ENCODE data around the gene NEURL1. TPM values are rescaled to one million over a fixed set of nuclear protein-coding genes. Genes with fewer than 3 reads are reported as not detected.
A peak's percentile ranks its signal among the peaks of the same experiment; 100 is the strongest.

The NEURL1 gene
- polyA plus RNA-seq, 4 donors: 14.6 to 48.6 (median 20.8) TPM

DNA sequence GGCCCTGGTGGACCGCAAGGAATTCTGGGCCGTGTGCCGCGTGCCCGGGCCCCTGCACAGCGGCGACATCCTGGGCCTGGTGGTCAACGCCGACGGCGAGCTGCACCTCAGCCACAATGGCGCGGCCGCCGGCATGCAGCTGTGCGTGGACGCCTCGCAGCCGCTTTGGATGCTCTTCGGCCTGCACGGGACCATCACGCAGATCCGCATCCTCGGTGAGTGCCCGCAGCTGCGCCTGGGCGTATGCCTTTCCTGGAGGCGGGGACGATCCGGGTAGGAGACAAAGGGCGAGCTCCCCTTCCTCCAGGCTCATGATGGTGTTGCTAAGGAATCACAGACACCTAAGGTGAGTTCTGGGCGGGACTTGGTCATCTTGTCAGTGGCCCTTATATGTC lies 91.5 kb downstream of the NEURL1 start:
- Histone ChIP-seq H3K36me3 (ENCODE audit: control insufficient read depth in 3 of 3, insufficient read depth in 2 of 3, low read depth in 1 of 3, low read length in 3 of 3) (peaks cover 0 to 45% (median 1%) of the 10 kb centered on the region in 3 donors), H3K4me3 (ENCODE audit: low read depth in 1 of 3, low read length in 3 of 3) (no peak overlapping the region), H3K27ac (ENCODE audit: low read depth in 1 of 3, low read length in 2 of 3) (no peak overlapping the region), H3K27me3 (ENCODE audit: control insufficient read depth in 3 of 3, insufficient read depth in 3 of 3, low read length in 3 of 3) (no peaks in the 10 kb centered on the region), H3K9me3 (ENCODE audit: control insufficient read depth in 2 of 2, insufficient read depth in 1 of 2, low read depth in 1 of 2, low read length in 1 of 2) (peaks cover 0 to 7% of the 10 kb centered on the region in 2 donors), H3K4me1 (ENCODE audit: control insufficient read depth in 3 of 3, insufficient read depth in 2 of 3, low read depth in 1 of 3, low read length in 2 of 3) (peaks cover 0 to 27% (median 3%) of the 10 kb centered on the region in 3 donors)
- no peak for FAIRE-seq
- no peak for DNase-seq
- WGBS, 3 donors: 75 to 86% (median 85%) methylated on average over 31 to 32 of the region's 32 CpGs

GRCh38 chr10:103587073-103587472 lies 93.6 kb downstream of the NEURL1 start:
- Histone ChIP-seq H3K27me3 (ENCODE audit: control insufficient read depth in 3 of 3, insufficient read depth in 3 of 3, low read length in 3 of 3) (no peaks in the 10 kb centered on the region), H3K4me1 (ENCODE audit: control insufficient read depth in 3 of 3, insufficient read depth in 2 of 3, low read depth in 1 of 3, low read length in 2 of 3) (peaks cover 0 to 25% (median 3%) of the 10 kb centered on the region in 3 donors), H3K27ac (ENCODE audit: low read depth in 1 of 3, low read length in 2 of 3) (no peak overlapping the region), H3K4me3 (ENCODE audit: low read depth in 1 of 3, low read length in 3 of 3) (no peak overlapping the region), H3K36me3 (ENCODE audit: control insufficient read depth in 3 of 3, insufficient read depth in 2 of 3, low read depth in 1 of 3, low read length in 3 of 3) (peaks cover 0 to 57% (median 1%) of the 10 kb centered on the region in 3 donors), H3K9me3 (ENCODE audit: control insufficient read depth in 2 of 2, insufficient read depth in 1 of 2, low read depth in 1 of 2, low read length in 1 of 2) (peaks cover 0 to 7% of the 10 kb centered on the region in 2 donors)
- FAIRE-seq (no peak), DNase-seq (no peak)

DNA sequence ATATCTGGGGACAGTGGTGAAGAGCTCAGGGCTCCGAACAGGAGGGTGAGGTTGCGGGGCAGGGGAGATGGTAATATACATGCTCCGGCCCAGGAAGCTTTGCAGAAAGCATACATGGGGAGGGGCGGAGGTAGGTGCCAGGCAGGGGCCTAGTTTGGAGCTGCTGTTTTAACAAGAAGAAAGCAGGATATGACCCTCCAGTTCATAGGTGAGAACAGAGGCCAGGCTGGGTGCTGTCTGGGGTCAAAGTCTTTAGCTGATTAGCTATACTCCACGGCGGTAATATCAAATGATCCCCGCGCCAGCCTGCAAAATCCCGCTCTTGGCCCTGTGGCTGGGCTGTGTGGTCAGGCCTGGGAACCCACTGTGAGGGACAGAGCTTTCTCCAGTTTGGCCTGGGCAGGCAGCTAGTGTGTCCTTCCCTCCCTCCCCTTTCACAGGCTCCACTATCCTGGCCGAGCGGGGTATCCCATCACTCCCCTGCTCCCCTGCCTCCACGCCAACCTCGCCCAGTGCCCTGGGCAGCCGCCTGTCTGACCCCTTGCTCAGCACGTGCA lies 95.6 kb downstream of the NEURL1 start:
- H3K27me3 ChIP-seq (ENCODE audit: control insufficient read depth in 3 of 3, insufficient read depth in 3 of 3, low read length in 3 of 3): no peaks in the 10 kb centered on the region
- 43 to 72% (median 50%) methylated on average over 14 to 15 of the region's 15 CpGs for WGBS, 3 donors
- H3K36me3 ChIP-seq (ENCODE audit: control insufficient read depth in 3 of 3, insufficient read depth in 2 of 3, low read depth in 1 of 3, low read length in 3 of 3): peaks cover 0 to 63% (median 1%) of the 10 kb centered on the region in 3 donors
- H3K4me3 ChIP-seq (ENCODE audit: low read depth in 1 of 3, low read length in 3 of 3): no peak overlapping the region
- peaks cover 0 to 7% of the 10 kb centered on the region in 2 donors for H3K9me3 ChIP-seq (ENCODE audit: control insufficient read depth in 2 of 2, insufficient read depth in 1 of 2, low read depth in 1 of 2, low read length in 1 of 2)
- no peak for FAIRE-seq
- DNase-seq: peak; percentile 42 to 61
- no peak overlapping the region for H3K27ac ChIP-seq (ENCODE audit: low read depth in 1 of 3, low read length in 2 of 3)
- H3K4me1 ChIP-seq (ENCODE audit: control insufficient read depth in 3 of 3, insufficient read depth in 2 of 3, low read depth in 1 of 3, low read length in 2 of 3): peaks cover 0 to 25% (median 3%) of the 10 kb centered on the region in 3 donors

DNA sequence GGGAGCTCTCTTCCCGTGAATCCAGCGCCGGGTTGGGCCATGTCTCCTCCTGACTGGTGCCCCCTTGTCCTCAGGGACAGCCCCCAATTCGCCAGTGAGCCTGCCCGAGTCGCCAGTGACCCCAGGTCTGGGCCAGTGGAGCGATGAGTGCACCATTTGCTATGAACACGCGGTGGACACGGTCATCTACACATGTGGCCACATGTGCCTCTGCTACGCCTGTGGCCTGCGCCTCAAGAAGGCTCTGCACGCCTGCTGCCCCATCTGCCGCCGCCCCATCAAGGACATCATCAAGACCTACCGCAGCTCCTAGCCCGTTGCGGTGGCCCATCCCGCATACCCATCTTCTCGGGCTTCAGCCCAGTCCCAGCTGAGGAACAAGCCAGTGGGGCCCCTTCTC lies 96.6 kb downstream of the NEURL1 start:
- no peak for FAIRE-seq
- no peak overlapping the region for H3K27ac ChIP-seq (ENCODE audit: low read depth in 1 of 3, low read length in 2 of 3)
- peaks cover 0 to 67% (median 1%) of the 10 kb centered on the region in 3 donors for H3K36me3 ChIP-seq (ENCODE audit: control insufficient read depth in 3 of 3, insufficient read depth in 2 of 3, low read depth in 1 of 3, low read length in 3 of 3)
- H3K27me3 ChIP-seq (ENCODE audit: control insufficient read depth in 3 of 3, insufficient read depth in 3 of 3, low read length in 3 of 3): no peaks in the 10 kb centered on the region
- no peak for DNase-seq
- H3K9me3 ChIP-seq (ENCODE audit: control insufficient read depth in 2 of 2, insufficient read depth in 1 of 2, low read depth in 1 of 2, low read length in 1 of 2): peaks cover 0 to 4% of the 10 kb centered on the region in 2 donors
- H3K4me1 ChIP-seq (ENCODE audit: control insufficient read depth in 3 of 3, insufficient read depth in 2 of 3, low read depth in 1 of 3, low read length in 2 of 3): peaks cover 0 to 24% (median 3%) of the 10 kb centered on the region in 3 donors
- H3K4me3 ChIP-seq (ENCODE audit: low read depth in 1 of 3, low read length in 3 of 3): no peak overlapping the region
- 93 to 96% (median 93%) methylated on average over 20 of the region's 20 CpGs for WGBS, 3 donors

- FAIRE-seq: no peak
- H3K27ac ChIP-seq (ENCODE audit: low read depth in 1 of 3, low read length in 2 of 3): no peak overlapping the region
- H3K4me3 ChIP-seq (ENCODE audit: low read depth in 1 of 3, low read length in 3 of 3): no peak overlapping the region
- peaks cover 0 to 17% (median 3%) of the 10 kb centered on the region in 3 donors for H3K4me1 ChIP-seq (ENCODE audit: control insufficient read depth in 3 of 3, insufficient read depth in 2 of 3, low read depth in 1 of 3, low read length in 2 of 3)
- H3K27me3 ChIP-seq (ENCODE audit: control insufficient read depth in 3 of 3, insufficient read depth in 3 of 3, low read length in 3 of 3): no peaks in the 10 kb centered on the region
- no peak for DNase-seq
- peaks cover 0 to 71% (median 1%) of the 10 kb centered on the region in 3 donors for H3K36me3 ChIP-seq (ENCODE audit: control insufficient read depth in 3 of 3, insufficient read depth in 2 of 3, low read depth in 1 of 3, low read length in 3 of 3)
- 90 to 92% (median 92%) methylated on average over 6 of the region's 6 CpGs for WGBS, 3 donors
- H3K9me3 ChIP-seq (ENCODE audit: control insufficient read depth in 2 of 2, insufficient read depth in 1 of 2, low read depth in 1 of 2, low read length in 1 of 2): peaks cover 0 to 2% of the 10 kb centered on the region in 2 donors
Measured at GRCh38 chr10:103590744-103591291, 97.3 kb downstream of the NEURL1 start.

GRCh38 chr10:103592186-103593021 lies 98.9 kb downstream of the NEURL1 start:
- no peak overlapping the region for H3K27ac ChIP-seq (ENCODE audit: low read depth in 1 of 3, low read length in 2 of 3)
- DNase-seq (peak; percentile 48 to 54), FAIRE-seq (no peak)
- WGBS, 3 donors: 82 to 87% (median 86%) methylated on average over 15 of the region's 15 CpGs
- no peaks in the 10 kb centered on the region for H3K27me3 ChIP-seq (ENCODE audit: control insufficient read depth in 3 of 3, insufficient read depth in 3 of 3, low read length in 3 of 3)
- H3K9me3 ChIP-seq (ENCODE audit: control insufficient read depth in 2 of 2, insufficient read depth in 1 of 2, low read depth in 1 of 2, low read length in 1 of 2): peaks cover 0 to 2% of the 10 kb centered on the region in 2 donors
- H3K4me1 ChIP-seq (ENCODE audit: control insufficient read depth in 3 of 3, insufficient read depth in 2 of 3, low read depth in 1 of 3, low read length in 2 of 3): peaks cover 0 to 12% (median 3%) of the 10 kb centered on the region in 3 donors
- no peak overlapping the region for H3K4me3 ChIP-seq (ENCODE audit: low read depth in 1 of 3, low read length in 3 of 3)
- H3K36me3 ChIP-seq (ENCODE audit: control insufficient read depth in 3 of 3, insufficient read depth in 2 of 3, low read depth in 1 of 3, low read length in 3 of 3): peaks cover 0 to 75% (median 0%) of the 10 kb centered on the region in 3 donors

- Histone ChIP-seq H3K27ac (ENCODE audit: low read depth in 1 of 3, low read length in 2 of 3) (no peak overlapping the region), H3K9me3 (ENCODE audit: control insufficient read depth in 2 of 2, insufficient read depth in 1 of 2, low read depth in 1 of 2, low read length in 1 of 2) (no peaks in the 10 kb centered on the region), H3K4me1 (ENCODE audit: control insufficient read depth in 3 of 3, insufficient read depth in 2 of 3, low read depth in 1 of 3, low read length in 2 of 3) (peaks cover 0 to 12% (median 3%) of the 10 kb centered on the region in 3 donors), H3K27me3 (ENCODE audit: control insufficient read depth in 3 of 3, insufficient read depth in 3 of 3, low read length in 3 of 3) (no peaks in the 10 kb centered on the region), H3K36me3 (ENCODE audit: control insufficient read depth in 3 of 3, insufficient read depth in 2 of 3, low read depth in 1 of 3, low read length in 3 of 3) (peaks cover 0 to 78% (median 0%) of the 10 kb centered on the region in 3 donors), H3K4me3 (ENCODE audit: low read depth in 1 of 3, low read length in 3 of 3) (no peak overlapping the region)
- 59 to 92% (median 69%) methylated on average over 3 of the region's 3 CpGs for WGBS, 3 donors
- no peak for FAIRE-seq
- DNase-seq: no peak
Measured at GRCh38 chr10:103593022-103593570, 99.6 kb downstream of the NEURL1 start.

All from small intestine (tissue), 7 donors.